H9 (cell line): ENCODE measurements around the gene GRK3. TPM values are rescaled to one million over a fixed set of nuclear protein-coding genes. Genes with fewer than 3 reads are reported as not detected.
"Not testable (repeated sequence)": the region's sequence is repeated elsewhere in the genome, so short reads cannot be mapped to it uniquely, and the experiment has no call there.

ENCODE experiments used
- DNase-seq: peaks from one replicate; pipeline ENCODE4 v3.0.0-alpha.2; 2017
- H2AFZ ChIP-seq: one replicate; pipeline ENCODE4 v1.6.1; 2013; ENCODE audit warnings: mild to moderate bottlenecking, low read length, control low read depth, moderate library complexity
- H2AK5ac ChIP-seq: 2 replicates; pipeline ENCODE4 v1.6.1; 2013; ENCODE audit warnings: low read length, control low read depth, mixed read lengths; ENCODE audit not compliant: insufficient read length
- H2BK120ac ChIP-seq: one replicate; pipeline ENCODE4 v1.6.1; 2013; ENCODE audit warnings: low read depth, mild to moderate bottlenecking, low read length, control low read depth, inconsistent platforms; ENCODE audit not compliant: poor library complexity, severe bottlenecking
- H2BK12ac ChIP-seq: 2 replicates; pipeline ENCODE4 v1.6.1; 2013; ENCODE audit warnings: low read length, control low read depth, mixed read lengths, low read depth; ENCODE audit not compliant: insufficient read length
- H2BK15ac ChIP-seq: 2 replicates; pipeline ENCODE4 v1.6.1; 2013; ENCODE audit warnings: low read depth, low read length, control low read depth
- H2BK20ac ChIP-seq: one replicate; pipeline ENCODE4 v1.6.1; 2013; ENCODE audit warnings: low read depth, mild to moderate bottlenecking, low read length, control low read depth, inconsistent platforms; ENCODE audit not compliant: poor library complexity, severe bottlenecking
- H2BK5ac ChIP-seq: 2 replicates; pipeline ENCODE4 v1.6.1; 2013; ENCODE audit warnings: low read length, control low read depth, mixed read lengths; ENCODE audit not compliant: insufficient read length
- H3K14ac ChIP-seq: 2 replicates; pipeline ENCODE4 v1.6.1; 2013; ENCODE audit warnings: low read length, control low read depth; ENCODE audit not compliant: insufficient read depth
- H3K18ac ChIP-seq: 2 replicates; pipeline ENCODE4 v1.6.1; 2013; ENCODE audit warnings: low read depth, mild to moderate bottlenecking, mixed read lengths, low read length, control low read depth; ENCODE audit not compliant: insufficient read length
- H3K23ac ChIP-seq: 2 replicates; pipeline ENCODE4 v1.6.1; 2013; ENCODE audit warnings: low read length, control low read depth, mixed read lengths, low read depth; ENCODE audit not compliant: insufficient read length
- H3K23me2 ChIP-seq: 2 replicates; pipeline ENCODE4 v1.6.1; 2013; ENCODE audit warnings: low read depth, mild to moderate bottlenecking, mixed read lengths, low read length, control low read depth; ENCODE audit not compliant: insufficient read length, poor library complexity, severe bottlenecking
- H3K27ac ChIP-seq: 2 replicates; pipeline ENCODE4 v1.5.1; 2013; ENCODE audit warnings: low read length, control low read depth, mixed read lengths, low read depth; ENCODE audit not compliant: insufficient read length
- H3K27me3 ChIP-seq: 2 replicates; pipeline ENCODE4 v1.6.1; 2013; ENCODE audit warnings: low read length, control low read depth, inconsistent platforms; ENCODE audit not compliant: insufficient read depth
- H3K4ac ChIP-seq: 2 replicates; pipeline ENCODE4 v1.6.1; 2013; ENCODE audit warnings: low read depth, mild to moderate bottlenecking, control low read depth, inconsistent platforms, low read length, moderate library complexity
- H3K4me1 ChIP-seq: 2 replicates; pipeline ENCODE4 v1.6.1; 2013; ENCODE audit warnings: low read length, control low read depth, inconsistent platforms; ENCODE audit not compliant: insufficient read depth
- H3K4me2 ChIP-seq: 2 replicates; pipeline ENCODE4 v1.6.1; 2013; ENCODE audit warnings: low read length, control low read depth, mixed read lengths; ENCODE audit not compliant: insufficient read length, insufficient read depth
- H3K56ac ChIP-seq: 2 replicates; pipeline ENCODE4 v1.6.1; 2013; ENCODE audit warnings: low read depth, mild to moderate bottlenecking, mixed read lengths, low read length, control low read depth; ENCODE audit not compliant: insufficient read length
- H3K79me1 ChIP-seq: 2 replicates; pipeline ENCODE4 v1.6.1; 2013; ENCODE audit warnings: low read depth, mild to moderate bottlenecking, moderate library complexity, low read length, control low read depth, inconsistent platforms; ENCODE audit not compliant: insufficient read depth, poor library complexity, severe bottlenecking
- H3K79me2 ChIP-seq: 2 replicates; pipeline ENCODE4 v1.6.1; 2013; ENCODE audit warnings: low read length, control low read depth, inconsistent platforms; ENCODE audit not compliant: insufficient read depth
- H3K9ac ChIP-seq: 2 replicates; pipeline ENCODE4 v1.6.1; 2013; ENCODE audit warnings: low read length, control low read depth, mixed read lengths; ENCODE audit not compliant: insufficient read length; ENCODE audit errors: extremely low read depth
- H3K9me3 ChIP-seq: one replicate; pipeline ENCODE4 v1.6.1; 2013; ENCODE audit warnings: low read depth, low read length, inconsistent platforms; ENCODE audit not compliant: control insufficient read depth
- H3T11ph ChIP-seq: one replicate; pipeline ENCODE4 v1.6.1; 2013; ENCODE audit warnings: mild to moderate bottlenecking, low read length, control low read depth, inconsistent platforms
- H4K20me1 ChIP-seq: one replicate; pipeline ENCODE4 v1.6.1; 2013; ENCODE audit not compliant: control insufficient read depth, insufficient read length, insufficient read depth
- H4K5ac ChIP-seq: 2 replicates; pipeline ENCODE4 v1.6.1; 2013; ENCODE audit warnings: low read depth, mild to moderate bottlenecking, mixed read lengths, low read length, control low read depth; ENCODE audit not compliant: insufficient read length
- H4K8ac ChIP-seq: replicated peaks from 2 replicates; pipeline ENCODE4 v1.6.1; 2013; ENCODE audit warnings: low read length, control low read depth, mixed read lengths, low read depth; ENCODE audit not compliant: insufficient read length
- H4K91ac ChIP-seq: 2 replicates; pipeline ENCODE4 v1.6.1; 2013; ENCODE audit warnings: low read depth, mild to moderate bottlenecking, moderate library complexity, mixed read lengths, low read length, control low read depth; ENCODE audit not compliant: insufficient read length
- H3K27ac Mint-ChIP-seq, 3 experiments: 2 replicates in 2 of 3; 3 replicates in 1 of 3; pipeline ENCODE4 v1.8.0; 2020 to 2021; ENCODE audit warnings: mixed read lengths in 3 of 3, mild to moderate bottlenecking in 1 of 3, moderate library complexity in 1 of 3
- H3K27me3 Mint-ChIP-seq: 2 replicates; pipeline ENCODE4 v1.8.0; 2021; ENCODE audit warnings: low read depth, mild to moderate bottlenecking, moderate library complexity, mixed read lengths
- H3K36me3 Mint-ChIP-seq, 3 experiments: 2 replicates in 2 of 3; 3 replicates in 1 of 3; pipeline ENCODE4 v1.8.0; 2020 to 2021; ENCODE audit warnings: low read depth in 3 of 3, mixed read lengths in 3 of 3; ENCODE audit not compliant: insufficient read depth in 1 of 3
- H3K4me1 Mint-ChIP-seq, 2 experiments: 2 replicates each; pipeline ENCODE4 v1.8.0; 2020; ENCODE audit warnings: mixed read lengths in 2 of 2
- H3K4me3 Mint-ChIP-seq, 2 experiments: 2 replicates in 1 of 2; 3 replicates in 1 of 2; pipeline ENCODE4 v1.8.0; 2020 to 2021; ENCODE audit warnings: mild to moderate bottlenecking in 2 of 2, mixed read lengths in 2 of 2, moderate library complexity in 1 of 2
- H3K9me3 Mint-ChIP-seq, 2 experiments: 2 replicates in 1 of 2; 3 replicates in 1 of 2; pipeline ENCODE4 v1.8.0; 2020; ENCODE audit warnings: mild to moderate bottlenecking in 2 of 2, mixed read lengths in 2 of 2, moderate library complexity in 1 of 2
- WGBS: extraction: QIAGEN DNeasy Blood & Tissue Kit; methylation state at CpG from one replicate; pipeline ENCODE4 v1.1.7; 2013; ENCODE audit warnings: missing lambda C conversion rate, low lambda C conversion rate, mixed read lengths; ENCODE audit not compliant: insufficient read length; ENCODE audit errors: extremely low coverage; 5-methylcytosine and 5-hydroxymethylcytosine counted together
- total RNA-seq: library from RNA; stranded (reverse); gene quantifications from 2 replicates; pipeline ENCODE4 v1.2.1, GENCODE V29; 2021

Gene GRK3
- total RNA-seq, 1 experiment from 2014 or later: 23.9 TPM

- H3K14ac ChIP-seq, H3K56ac ChIP-seq, H2AFZ ChIP-seq, H3K9me3 ChIP-seq, H4K8ac ChIP-seq, H3K4me2 ChIP-seq, H3T11ph ChIP-seq, H2BK120ac ChIP-seq, H4K5ac ChIP-seq, H2BK5ac ChIP-seq, H2BK20ac ChIP-seq, H3K23ac ChIP-seq, H4K91ac ChIP-seq, DNase-seq, H3K4me3 Mint-ChIP-seq, H3K27me3 ChIP-seq, H3K27ac ChIP-seq, H3K27me3 Mint-ChIP-seq, H4K20me1 ChIP-seq, H2AK5ac ChIP-seq, H3K4ac ChIP-seq, H2BK12ac ChIP-seq, H3K79me1 ChIP-seq, H3K79me2 ChIP-seq, H3K18ac ChIP-seq, H3K23me2 ChIP-seq, H2BK15ac ChIP-seq, H3K9me3 Mint-ChIP-seq, H3K4me1 ChIP-seq: not testable (repeated sequence)
- WGBS: no CpG with 5 or more reads among the region's 3 CpGs
- H3K27ac Mint-ChIP-seq: peak overlapping the region in 2 of 3 experiments; percentile 4 to 62; a peak in 2 of 7 replicates
- H3K36me3 Mint-ChIP-seq: peaks cover 5 to 14% (median 10%) of the 10 kb centered on the region in 3 experiments
- peaks cover 30 to 32% of the 10 kb centered on the region in 2 experiments for H3K4me1 Mint-ChIP-seq
- H3K9ac ChIP-seq: peak overlapping the region; percentile 14
Measured at GRCh38 chr22:25614791-25615190, 50.3 kb downstream of the GRK3 start.
